HG02642 (cell line): ENCODE measurements around the gene HDAC6.
"Not testable (repeated sequence)": the region's sequence is repeated elsewhere in the genome, so short reads cannot be mapped to it uniquely, and the experiment has no call there.

Source experiments
- ATAC-seq: cut with Tn5 transposase; IDR thresholded peaks from one replicate; pipeline ENCODE4 v1.9.1; 2021; ENCODE audit warnings: mild to moderate bottlenecking; ENCODE audit not compliant: unreplicated experiment, poor library complexity

Gene HDAC6

GRCh38 chrX:48818866-48819265 is 17.0 kb downstream of the HDAC6 start:
- no peak for ATAC-seq

- not testable (repeated sequence) for ATAC-seq
Observed at GRCh38 chrX:48819394-48819793, 17.5 kb downstream of the HDAC6 start.

- no peak for ATAC-seq
Observed at GRCh38 chrX:48823053-48823452, 21.2 kb downstream of the HDAC6 start.

- ATAC-seq, result no peak
Observed at GRCh38 chrX:48824066-48824465, 22.2 kb downstream of the HDAC6 start.

GRCh38 chrX:48826135-48826875 is 24.4 kb downstream of the HDAC6 start, which contains the start of gene ERAS:
TSS of gene ERAS (plus strand) at chrX:48826513. CDS start at chrX:48829124, 2,611 bp downstream.
- ATAC-seq, result no peak

- ATAC-seq, result no peak
Observed at GRCh38 chrX:48826876-48827653, 25.2 kb downstream of the HDAC6 start.

GRCh38 chrX:48827654-48827968 is 25.7 kb downstream of the HDAC6 start:
- ATAC-seq, result no peak

GRCh38 chrX:48829016-48829735 is 27.3 kb downstream of the HDAC6 start:
- ATAC-seq, result no peak

- no peak for ATAC-seq
Observed at GRCh38 chrX:48831136-48831908, 29.5 kb downstream of the HDAC6 start.

GRCh38 chrX:48831909-48832291 is 30.0 kb downstream of the HDAC6 start:
- no peak for ATAC-seq

- no peak for ATAC-seq
Observed at GRCh38 chrX:48833542-48834138, 31.8 kb downstream of the HDAC6 start.

GRCh38 chrX:48834383-48834709 is 32.5 kb downstream of the HDAC6 start:
- no peak for ATAC-seq

- no peak for ATAC-seq
Observed at GRCh38 chrX:48835524-48836329, 33.9 kb downstream of the HDAC6 start, which contains the start of gene PCSK1N. TSS of gene PCSK1N (minus strand) at chrX:48835610. CDS start at chrX:48835532, 78 bp downstream.

- ATAC-seq, result no peak
Observed at GRCh38 chrX:48839686-48840085, 37.8 kb downstream of the HDAC6 start.

GRCh38 chrX:48848847-48849246 is 47.0 kb downstream of the HDAC6 start:
- no peak for ATAC-seq

- no peak for ATAC-seq
Observed at GRCh38 chrX:48852857-48853256, 51.0 kb downstream of the HDAC6 start.

GRCh38 chrX:48853494-48853893 is 51.6 kb downstream of the HDAC6 start:
- not testable (repeated sequence) for ATAC-seq

- ATAC-seq, result not testable (repeated sequence)
Observed at GRCh38 chrX:48854121-48854804, 52.4 kb downstream of the HDAC6 start.

GRCh38 chrX:48854898-48855297 is 53.0 kb downstream of the HDAC6 start:
- no peak for ATAC-seq
